Activated CD4-positive, alpha-beta memory T cell treated with anti-CD3 and anti-CD28 coated beads, Interleukin-2, amount 10 ng/mL, durations not matched to agents 7 days and 5 days (primary cell): Measurements from ENCODE around the gene INO80B. TPM values are rescaled to one million over a fixed set of nuclear protein-coding genes. Genes with fewer than 3 reads are reported as not detected.

Source experiments
- CTCF ChIA-PET: fragments of 350-600 bp; sonication (Branson Sonifier 250); formaldehyde crosslinking; loops from one replicate; lab custom pipeline; 2021; ENCODE audit warnings: antibody characterized with exemption, inconsistent platforms; lab: Charles Lee
- POLR2A ChIA-PET: fragments of 350-600 bp; sonication (Branson Sonifier 250); formaldehyde crosslinking; loops from one replicate; lab custom pipeline; 2021; ENCODE audit warnings: antibody characterized with exemption; lab: Charles Lee
- DNase-seq: peaks from one replicate; pipeline ENCODE4 v3.0.0-alpha.2; 2020
- H3K27ac Mint-ChIP-seq: one replicate; pipeline ENCODE4 v1.8.0; 2021; ENCODE audit warnings: mild to moderate bottlenecking, mixed read lengths
- H3K27me3 Mint-ChIP-seq: one replicate; pipeline ENCODE4 v1.8.0; 2021; ENCODE audit warnings: mixed read lengths
- H3K36me3 Mint-ChIP-seq: one replicate; pipeline ENCODE4 v1.8.0; 2021; ENCODE audit warnings: low read depth, mixed read lengths
- H3K4me1 Mint-ChIP-seq: one replicate; pipeline ENCODE4 v1.8.0; 2021; ENCODE audit warnings: mixed read lengths
- H3K4me3 Mint-ChIP-seq: one replicate; pipeline ENCODE4 v1.8.0; 2021; ENCODE audit warnings: mild to moderate bottlenecking, mixed read lengths
- H3K9me3 Mint-ChIP-seq: one replicate; pipeline ENCODE4 v1.8.0; 2021; ENCODE audit warnings: mixed read lengths
- total RNA-seq, 2 experiments: library from RNA; stranded (reverse); gene quantifications; one replicate each; pipeline ENCODE4 v1.2.3, GENCODE V29; 2021

INO80B gene
- total RNA-seq: 10 to 100 TPM; 39.8 to 40.3 TPM

DNA sequence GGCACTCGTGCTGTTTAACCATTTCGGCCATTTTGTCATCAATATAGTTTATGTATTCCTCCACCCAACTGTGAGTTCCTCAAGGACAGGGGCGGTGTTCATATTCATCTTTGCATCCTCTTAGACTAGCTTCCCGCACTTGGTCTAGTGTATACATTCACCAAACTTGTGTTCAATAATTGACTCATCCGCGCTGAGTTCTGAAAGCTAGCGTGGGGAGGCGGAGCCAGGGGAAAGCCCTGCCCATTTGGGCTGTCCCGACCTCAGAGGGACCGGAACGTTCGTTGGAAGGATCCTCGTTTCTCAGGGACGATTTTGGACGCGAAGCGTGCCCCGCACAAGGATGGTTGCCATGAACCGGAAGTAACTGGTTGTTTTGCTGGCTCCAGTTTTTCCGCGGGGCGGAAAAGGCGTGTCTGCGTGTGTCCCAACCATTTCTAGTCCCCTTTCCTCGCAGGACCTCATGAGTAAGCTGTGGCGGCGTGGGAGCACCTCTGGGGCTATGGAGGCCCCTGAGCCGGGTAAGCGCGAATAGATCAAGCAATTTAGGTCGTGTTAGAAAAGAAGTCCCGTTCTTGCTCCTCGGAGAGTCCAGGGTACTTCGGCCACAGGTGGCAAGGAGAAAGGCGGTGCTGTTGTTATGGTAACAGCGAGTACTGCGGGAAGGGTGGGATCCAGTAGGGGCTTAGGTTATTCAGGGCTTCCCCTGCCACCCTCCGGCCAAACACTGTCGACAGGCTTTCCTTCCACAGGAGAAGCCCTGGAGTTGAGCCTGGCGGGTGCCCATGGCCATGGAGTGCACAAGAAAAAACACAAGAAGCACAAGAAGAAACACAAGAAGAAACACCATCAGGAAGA is at the start of gene INO80B:
TSS of gene INO80B (plus strand) at position 434 of the 858 bp plus-strand sequence. CDS start at position 464, 30 bp downstream.
- Mint-ChIP-seq H3K27ac (peak within 1 kb of the TSS; percentile 85), H3K36me3 (peaks cover 12% of the 10 kb centered on the region), H3K4me1 (peaks cover 60% of the 10 kb centered on the region), H3K4me3 (peak within 1 kb of the TSS; percentile 88), H3K27me3 (no peaks in the 10 kb centered on the region), H3K9me3 (no peaks in the 10 kb centered on the region)
- ChIA-PET CTCF (interaction anchor here (0.6 to 5.6 kb wide), 17 partner anchors 9 to 627 kb away, joined by 3 to 53 read pairs (median 3); partner anchors contain the start of genes AUP1, C2orf81, CCDC142 and HTRA2), POLR2A (interaction anchor here (0.6 to 8.1 kb wide), 19 partner anchors 12 to 256 kb away, joined by 3 to 103 read pairs (median 5); partner anchors contain the start of genes AUP1, C2orf81, CCDC142 and HTRA2)
- peak; percentile 99 for DNase-seq

DNA sequence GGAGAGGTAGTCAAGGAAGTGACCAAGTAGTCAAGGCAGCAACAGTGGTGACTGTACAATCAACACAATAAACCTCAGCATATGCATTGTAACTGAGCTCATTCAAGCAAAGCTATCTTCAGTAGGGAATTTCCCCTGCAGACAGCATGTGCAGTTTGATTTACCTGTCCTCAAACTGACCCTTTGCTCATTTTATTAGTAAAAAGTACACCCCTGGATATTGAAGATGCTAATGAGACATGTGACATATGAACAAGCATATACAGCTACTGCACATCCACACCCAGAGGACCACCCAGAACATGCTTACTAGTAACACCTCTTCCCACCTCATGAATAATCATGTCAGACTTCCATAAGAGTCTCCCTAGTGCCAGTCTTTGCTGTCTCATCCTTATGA is 48.9 kb upstream of the INO80B start:
- ChIA-PET CTCF (no interaction called here), POLR2A (no interaction called here)
- Mint-ChIP-seq H3K36me3 (no peaks in the 10 kb centered on the region), H3K9me3 (no peaks in the 10 kb centered on the region), H3K4me1 (peaks cover 2% of the 10 kb centered on the region), H3K27ac (no peak overlapping the region), H3K27me3 (peaks cover 21% of the 10 kb centered on the region), H3K4me3 (no peak overlapping the region)
- no peak for DNase-seq

DNA sequence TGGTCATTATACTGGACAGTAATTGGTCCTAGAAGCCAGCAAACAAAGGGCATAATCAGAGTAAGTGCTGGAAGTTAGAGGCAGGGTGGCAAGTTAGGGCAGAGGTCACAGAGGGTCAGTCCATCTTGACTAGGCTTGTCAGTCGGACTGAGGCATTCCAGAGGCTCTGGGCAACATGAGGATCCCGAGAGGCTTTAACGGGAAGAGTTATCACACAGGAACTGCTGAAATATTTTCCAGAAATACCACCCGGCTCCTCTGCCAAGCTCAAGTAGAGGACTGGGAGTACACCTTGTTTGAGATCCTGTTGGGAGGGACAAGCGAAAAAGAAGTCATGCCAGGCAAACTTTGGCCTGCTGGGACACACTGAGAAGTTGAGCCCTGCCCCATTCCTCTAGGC is 47.2 kb upstream of the INO80B start:
- Mint-ChIP-seq H3K27ac (no peak overlapping the region), H3K27me3 (peaks cover 21% of the 10 kb centered on the region), H3K4me3 (no peak overlapping the region), H3K9me3 (no peaks in the 10 kb centered on the region), H3K36me3 (no peaks in the 10 kb centered on the region), H3K4me1 (peaks cover 2% of the 10 kb centered on the region)
- ChIA-PET POLR2A (interaction anchor here (0.8 kb wide), 1 partner anchor 11 kb away, joined by 3 read pairs; no protein-coding TSS in a partner anchor), CTCF (no interaction called here)
- no peak for DNase-seq

DNA sequence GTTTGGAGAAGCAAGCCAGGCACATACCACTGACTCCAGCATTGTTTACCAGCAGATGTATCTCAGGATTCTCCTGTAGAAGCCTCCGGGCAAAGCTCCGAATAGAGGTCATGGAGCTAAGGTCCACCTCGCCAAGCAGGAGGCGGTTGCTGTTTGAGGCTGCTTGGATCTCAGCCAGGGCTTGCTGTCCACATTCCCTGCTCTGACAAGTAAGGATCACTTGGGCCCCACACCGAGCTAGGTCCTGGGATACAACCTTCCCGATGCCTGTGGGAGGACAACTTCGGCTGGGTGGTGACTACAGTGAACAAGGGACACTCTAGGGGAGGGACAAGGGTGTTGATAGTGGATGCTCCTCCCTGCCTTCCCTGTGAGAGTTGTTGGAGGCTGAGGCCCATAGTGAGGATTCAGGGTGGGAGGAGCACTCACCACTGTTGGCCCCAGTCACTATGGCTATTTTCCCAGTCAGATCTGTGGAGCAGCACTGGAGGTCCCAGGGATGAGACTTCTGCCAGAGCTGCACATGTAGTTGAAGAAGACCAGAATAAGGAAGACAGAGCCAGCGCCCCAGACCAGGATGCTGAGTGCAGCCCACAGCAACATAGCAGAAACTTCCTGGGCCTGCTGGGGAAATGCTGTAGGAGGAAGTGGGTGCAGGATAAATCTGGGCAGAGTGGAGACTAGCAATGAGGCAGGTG is 41.7 kb upstream of the INO80B start:
- H3K27ac Mint-ChIP-seq: no peak overlapping the region

DNA sequence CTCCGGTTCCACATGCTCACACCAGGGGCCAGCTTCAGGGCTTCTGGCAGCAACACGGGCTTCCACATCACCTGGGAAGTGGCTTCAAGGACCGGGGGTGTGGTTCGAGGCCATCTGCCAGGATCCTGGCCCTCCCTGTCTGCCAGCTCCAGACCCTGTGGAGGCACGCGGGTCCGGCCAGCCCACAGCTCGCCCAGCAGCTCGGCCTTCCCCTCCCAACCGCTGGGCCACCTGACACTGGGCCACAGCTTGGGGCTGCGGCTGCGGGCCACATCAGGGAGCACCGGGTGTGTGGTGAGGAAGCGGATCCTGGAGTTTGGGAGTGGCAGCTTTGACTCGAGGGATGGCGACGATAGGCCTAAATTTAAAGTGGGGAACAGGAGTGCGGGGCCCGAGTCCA is 40.4 kb upstream of the INO80B start:
- no peak overlapping the region for H3K27ac Mint-ChIP-seq

More for the DNA sequence above, 41.7 kb upstream of the INO80B start:
- peaks cover 20% of the 10 kb centered on the region for H3K27me3 Mint-ChIP-seq
- no peaks in the 10 kb centered on the region for H3K36me3 Mint-ChIP-seq
- H3K4me3 Mint-ChIP-seq: no peak overlapping the region
- peaks cover 12% of the 10 kb centered on the region for H3K4me1 Mint-ChIP-seq
- no peak for DNase-seq
- H3K9me3 Mint-ChIP-seq: no peaks in the 10 kb centered on the region
- POLR2A ChIA-PET: interaction anchor here (1.4 kb wide), 1 partner anchor 9 kb away, joined by 4 read pairs; no protein-coding TSS in a partner anchor
- CTCF ChIA-PET: interaction anchor here (1.5 kb wide), 1 partner anchor 21 kb away, joined by 4 read pairs; no protein-coding TSS in a partner anchor

DNA sequence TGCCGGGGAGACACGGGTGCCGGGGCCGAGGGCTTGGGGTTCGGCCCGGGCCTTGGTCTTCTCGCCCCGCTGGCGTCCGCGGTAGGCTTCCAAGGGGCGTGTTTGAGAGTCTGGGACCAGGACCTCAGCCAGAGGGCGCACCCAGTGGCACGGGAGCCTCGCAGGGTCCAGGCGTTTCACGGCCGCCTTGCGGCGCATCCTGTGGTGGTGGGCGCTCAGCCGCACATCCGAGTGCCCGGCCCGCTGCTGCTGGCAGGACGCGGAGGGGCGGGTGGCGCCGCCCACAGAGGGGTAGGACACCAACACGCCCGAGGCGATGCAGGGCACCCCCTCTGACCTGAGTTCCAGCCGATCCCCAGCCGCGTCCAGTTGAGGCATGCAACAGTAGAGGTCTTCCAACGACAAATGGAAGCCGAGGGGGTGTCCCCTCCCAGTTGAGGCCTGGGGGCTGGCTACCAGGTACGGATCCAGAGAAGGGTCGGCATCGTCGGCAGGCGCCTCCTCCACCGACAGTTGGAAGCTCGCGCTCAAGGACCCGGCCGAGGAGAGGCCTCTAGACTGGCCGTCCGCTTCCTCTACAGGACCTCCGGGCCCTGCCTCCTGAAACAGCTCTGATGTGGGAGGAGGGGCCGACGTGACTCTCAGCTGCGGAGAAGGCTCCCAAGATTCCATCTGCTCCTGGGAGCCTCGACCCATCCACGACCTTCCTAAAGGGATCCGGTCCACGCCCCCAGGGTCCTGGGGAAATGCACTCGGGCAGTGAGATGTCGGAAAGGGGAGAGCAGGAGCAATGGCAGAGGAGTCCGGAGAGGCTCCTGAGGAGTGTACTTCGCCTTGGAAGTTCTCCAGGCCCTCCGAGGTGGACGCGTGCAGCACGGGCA is 39.8 kb upstream of the INO80B start:
- Mint-ChIP-seq H3K9me3 (no peaks in the 10 kb centered on the region), H3K4me1 (peaks cover 12% of the 10 kb centered on the region), H3K27me3 (peaks cover 13% of the 10 kb centered on the region), H3K27ac (no peak overlapping the region), H3K36me3 (no peaks in the 10 kb centered on the region), H3K4me3 (no peak overlapping the region)
- ChIA-PET CTCF (interaction anchor here (1.0 kb wide), 1 partner anchor 38 kb away, joined by 4 read pairs; no protein-coding TSS in a partner anchor), POLR2A (interaction anchor here (0.5 to 1.0 kb wide), 4 partner anchors 25 to 72 kb away, joined by 3 read pairs; partner anchors contain the start of gene MRPL53)
- no peak for DNase-seq

More for the DNA sequence above, 40.4 kb upstream of the INO80B start:
- Mint-ChIP-seq H3K4me3 (no peak overlapping the region), H3K4me1 (peaks cover 12% of the 10 kb centered on the region), H3K36me3 (no peaks in the 10 kb centered on the region), H3K27me3 (peaks cover 14% of the 10 kb centered on the region), H3K9me3 (no peaks in the 10 kb centered on the region)
- ChIA-PET POLR2A (interaction anchor here (1.0 kb wide), 1 partner anchor 58 kb away, joined by 3 read pairs; the partner anchor contains the start of gene MRPL53), CTCF (no interaction called here)
- no peak for DNase-seq

DNA sequence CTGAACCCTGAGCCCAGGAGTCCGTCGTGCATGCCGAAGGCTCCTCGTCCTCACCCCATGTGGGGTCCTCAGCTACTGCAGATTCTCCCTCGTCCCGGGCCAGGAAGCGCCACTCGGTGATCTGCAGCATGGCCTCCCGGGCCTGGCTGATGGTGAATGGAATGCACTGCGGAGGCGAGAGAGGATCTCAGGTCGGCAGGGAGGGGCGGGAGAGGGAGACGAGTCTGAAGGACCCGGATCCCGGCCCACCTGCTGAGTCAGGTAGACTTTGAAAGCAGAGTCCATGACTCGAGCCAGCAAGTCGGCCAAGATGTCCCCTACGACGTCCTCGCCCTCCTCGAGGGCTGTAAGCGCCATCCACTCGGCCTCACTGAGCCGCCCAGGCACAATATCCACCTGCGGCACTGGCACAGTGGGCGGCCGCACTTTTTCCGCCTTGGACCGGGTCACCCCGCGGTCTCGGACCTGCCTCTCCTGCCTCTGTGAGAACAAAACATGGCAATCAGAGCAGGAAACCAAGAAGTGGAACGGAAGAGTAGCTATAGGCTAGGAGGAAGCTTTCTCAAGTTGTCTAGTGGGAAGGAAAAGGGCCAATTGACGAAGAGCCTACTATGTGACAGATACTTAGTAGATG is 39.0 kb upstream of the INO80B start:
- ChIA-PET CTCF (interaction anchor here (1.0 kb wide), 1 partner anchor 37 kb away, joined by 4 read pairs; no protein-coding TSS in a partner anchor), POLR2A (interaction anchor here (0.5 to 1.0 kb wide), 3 partner anchors 24 to 71 kb away, joined by 3 read pairs; no protein-coding TSS in a partner anchor)
- H3K4me3 Mint-ChIP-seq: no peak overlapping the region
- no peaks in the 10 kb centered on the region for H3K36me3 Mint-ChIP-seq
- no peaks in the 10 kb centered on the region for H3K9me3 Mint-ChIP-seq
- peaks cover 16% of the 10 kb centered on the region for H3K27me3 Mint-ChIP-seq
- no peak for DNase-seq
- H3K27ac Mint-ChIP-seq: no peak overlapping the region
- H3K4me1 Mint-ChIP-seq: peaks cover 16% of the 10 kb centered on the region

DNA sequence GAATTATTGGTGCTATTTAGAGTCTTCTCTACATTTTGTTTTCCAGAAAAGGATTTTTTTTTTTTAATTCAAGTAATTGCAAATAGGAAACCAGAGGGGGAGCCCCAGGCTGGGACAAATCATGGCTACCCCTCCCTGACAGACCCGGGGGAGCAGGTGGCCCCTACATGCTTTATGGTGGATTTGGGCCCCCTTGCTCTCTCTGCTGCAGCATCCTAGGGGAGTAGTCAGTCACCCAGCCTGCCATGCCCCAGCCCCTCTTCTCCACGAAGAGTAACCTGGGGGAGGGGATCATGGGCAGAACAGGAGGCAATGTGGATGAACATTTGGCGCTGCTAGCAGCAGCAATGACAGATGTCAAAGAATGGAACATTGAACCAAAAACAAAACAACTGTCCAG is 38.1 kb upstream of the INO80B start:
- peaks cover 16% of the 10 kb centered on the region for H3K27me3 Mint-ChIP-seq
- peaks cover 4% of the 10 kb centered on the region for H3K36me3 Mint-ChIP-seq
- no peaks in the 10 kb centered on the region for H3K9me3 Mint-ChIP-seq
- no peak overlapping the region for H3K27ac Mint-ChIP-seq
- peaks cover 22% of the 10 kb centered on the region for H3K4me1 Mint-ChIP-seq
- no peak for DNase-seq
- no peak overlapping the region for H3K4me3 Mint-ChIP-seq
- POLR2A ChIA-PET: no interaction called here
- CTCF ChIA-PET: no interaction called here

DNA sequence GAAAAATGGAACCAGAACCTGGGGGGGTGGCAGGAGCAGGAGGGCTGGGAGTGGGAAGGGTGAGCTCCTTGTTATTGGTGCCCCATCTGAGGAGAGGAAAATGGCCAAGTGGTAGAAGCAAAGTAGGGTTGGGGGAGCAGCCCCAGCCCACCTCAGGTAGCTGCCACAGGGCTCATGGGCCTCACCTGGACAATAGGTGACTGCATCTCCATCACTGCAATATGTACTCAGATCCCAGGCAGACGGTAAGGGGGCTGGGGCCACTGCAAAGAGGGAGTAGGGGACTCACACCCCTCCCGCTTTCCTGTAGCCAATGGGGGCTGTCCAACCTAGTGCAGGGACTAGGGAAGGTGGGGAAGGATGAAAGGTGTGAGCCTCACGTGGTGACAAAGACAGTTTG is 37.7 kb upstream of the INO80B start:
- peaks cover 4% of the 10 kb centered on the region for H3K36me3 Mint-ChIP-seq
- H3K27me3 Mint-ChIP-seq: peaks cover 16% of the 10 kb centered on the region
- ChIA-PET CTCF (no interaction called here), POLR2A (no interaction called here)
- DNase-seq: no peak
- H3K4me3 Mint-ChIP-seq: no peak overlapping the region
- H3K9me3 Mint-ChIP-seq: no peaks in the 10 kb centered on the region
- H3K4me1 Mint-ChIP-seq: peaks cover 23% of the 10 kb centered on the region
- no peak overlapping the region for H3K27ac Mint-ChIP-seq

DNA sequence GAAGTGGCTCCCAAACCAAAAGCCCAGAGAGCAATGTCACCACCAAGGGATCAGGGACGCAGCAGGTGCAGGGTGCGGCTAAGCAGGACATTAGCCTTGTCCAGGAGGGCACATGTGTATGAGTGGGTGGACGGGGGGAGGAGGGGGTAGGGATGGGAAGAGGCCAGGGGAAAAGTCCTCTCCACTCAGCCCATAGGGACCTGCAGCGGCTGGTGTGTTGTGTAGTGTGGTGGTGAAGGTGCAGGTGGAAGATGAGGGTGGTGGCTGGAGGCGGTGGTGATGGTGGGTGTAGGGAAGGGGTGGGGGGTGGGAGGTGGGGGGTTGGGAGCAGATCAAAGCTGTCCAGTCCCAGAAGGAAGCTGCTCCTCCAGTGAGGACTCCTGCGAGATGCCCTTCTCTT is 37.1 kb upstream of the INO80B start:
- POLR2A ChIA-PET: no interaction called here
- no peak overlapping the region for H3K4me3 Mint-ChIP-seq
- no peak overlapping the region for H3K27ac Mint-ChIP-seq
- H3K4me1 Mint-ChIP-seq: peaks cover 29% of the 10 kb centered on the region
- no peaks in the 10 kb centered on the region for H3K9me3 Mint-ChIP-seq
- H3K36me3 Mint-ChIP-seq: peaks cover 5% of the 10 kb centered on the region
- H3K27me3 Mint-ChIP-seq: peaks cover 16% of the 10 kb centered on the region
- DNase-seq: no peak
- CTCF ChIA-PET: no interaction called here

DNA sequence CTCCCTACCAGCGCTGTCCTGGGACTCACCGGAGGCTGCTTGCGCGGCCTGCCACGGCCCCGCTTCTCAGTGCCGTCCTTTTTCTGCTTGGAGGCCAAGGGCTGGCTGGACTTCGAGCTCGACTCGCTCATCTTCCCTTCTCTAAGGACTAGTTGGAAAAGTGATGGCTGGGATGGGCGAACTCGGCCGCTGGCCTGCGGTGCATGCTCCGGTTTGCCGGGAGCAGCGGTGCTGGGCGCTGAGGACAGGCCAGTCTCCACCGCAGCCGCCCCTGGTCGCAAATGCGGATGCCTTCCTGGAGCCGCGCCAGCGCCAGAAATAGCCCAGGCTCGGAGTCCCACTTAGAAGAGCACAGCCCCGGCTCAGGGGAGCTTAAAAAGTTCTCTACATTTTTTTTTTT is 36.6 kb upstream of the INO80B start:
- Mint-ChIP-seq H3K4me1 (peaks cover 34% of the 10 kb centered on the region), H3K9me3 (no peaks in the 10 kb centered on the region), H3K27ac (no peak overlapping the region), H3K4me3 (no peak overlapping the region), H3K36me3 (peaks cover 11% of the 10 kb centered on the region), H3K27me3 (peaks cover 16% of the 10 kb centered on the region)
- DNase-seq: no peak
- POLR2A ChIA-PET: no interaction called here
- CTCF ChIA-PET: no interaction called here

DNA sequence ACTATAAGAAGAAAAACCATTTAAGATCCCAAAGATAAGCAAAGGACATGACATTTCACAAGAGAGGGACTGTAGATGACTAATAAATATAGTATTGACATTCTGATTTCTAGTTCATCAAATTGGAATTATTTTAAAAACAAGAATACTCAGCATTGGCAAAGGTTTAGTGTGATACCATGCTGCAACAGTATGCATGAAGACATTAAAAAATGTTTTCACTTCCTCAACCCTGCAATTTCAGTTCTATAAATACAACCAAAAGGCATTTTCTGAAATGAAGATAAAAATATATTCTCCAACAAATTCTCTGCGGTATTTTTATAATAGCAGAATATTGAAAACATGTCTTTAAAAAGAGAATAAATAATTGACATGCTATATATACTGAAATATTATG is 35.5 kb upstream of the INO80B start:
- no peak overlapping the region for H3K27ac Mint-ChIP-seq
- H3K4me1 Mint-ChIP-seq: peaks cover 35% of the 10 kb centered on the region
- ChIA-PET CTCF (no interaction called here), POLR2A (interaction anchor here (1.1 kb wide), 1 partner anchor 12 kb away, joined by 3 read pairs; no protein-coding TSS in a partner anchor)
- H3K9me3 Mint-ChIP-seq: no peaks in the 10 kb centered on the region
- peaks cover 14% of the 10 kb centered on the region for H3K27me3 Mint-ChIP-seq
- H3K4me3 Mint-ChIP-seq: no peak overlapping the region
- DNase-seq: no peak
- H3K36me3 Mint-ChIP-seq: peaks cover 19% of the 10 kb centered on the region
